D721Med (cell line): ENCODE results near the gene FAM181A.

Experiments
- DNase-seq: peaks from one replicate; pipeline ENCODE4 v3.0.0; 2011; ENCODE audit warnings: low spot score; ENCODE audit not compliant: insufficient read length
- FAIRE-seq: peaks from 2 replicates; lab custom pipeline; 2011; peaks lifted over from hg19 to GRCh38; lab: Jason Lieb, UNC
- TF ChIP-seq, protein P1 (sequence below): IDR thresholded peaks from 2 replicates; pipeline ENCODE4 v1.5.1; 2012; ENCODE audit warnings: mild to moderate bottlenecking, control low read depth; ENCODE audit not compliant: insufficient read depth; ENCODE audit errors: missing control alignments

FAM181A gene

DNA sequence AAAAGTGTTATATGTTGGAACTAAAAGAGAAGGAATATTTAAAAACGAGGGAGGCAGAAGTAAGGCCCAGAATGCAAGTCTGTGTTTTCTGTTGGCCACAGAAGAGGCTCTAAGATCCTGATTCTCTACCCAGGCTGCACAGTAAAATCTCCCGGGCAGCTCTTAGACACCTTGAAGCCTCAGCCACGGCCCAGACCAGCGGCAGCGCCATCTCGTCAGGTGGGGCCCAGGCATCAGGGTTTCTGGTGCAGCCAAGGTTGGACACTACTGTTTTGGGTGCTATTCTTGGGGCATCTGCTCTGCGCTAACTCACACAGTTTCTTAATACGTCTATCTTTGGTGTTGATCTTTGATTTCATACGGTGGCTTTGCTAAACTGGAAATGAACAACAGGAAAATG is 16.8 kb downstream of the FAM181A start:
- FAIRE-seq (no peak), DNase-seq (no peak)
- TF ChIP-seq, protein P1, sequence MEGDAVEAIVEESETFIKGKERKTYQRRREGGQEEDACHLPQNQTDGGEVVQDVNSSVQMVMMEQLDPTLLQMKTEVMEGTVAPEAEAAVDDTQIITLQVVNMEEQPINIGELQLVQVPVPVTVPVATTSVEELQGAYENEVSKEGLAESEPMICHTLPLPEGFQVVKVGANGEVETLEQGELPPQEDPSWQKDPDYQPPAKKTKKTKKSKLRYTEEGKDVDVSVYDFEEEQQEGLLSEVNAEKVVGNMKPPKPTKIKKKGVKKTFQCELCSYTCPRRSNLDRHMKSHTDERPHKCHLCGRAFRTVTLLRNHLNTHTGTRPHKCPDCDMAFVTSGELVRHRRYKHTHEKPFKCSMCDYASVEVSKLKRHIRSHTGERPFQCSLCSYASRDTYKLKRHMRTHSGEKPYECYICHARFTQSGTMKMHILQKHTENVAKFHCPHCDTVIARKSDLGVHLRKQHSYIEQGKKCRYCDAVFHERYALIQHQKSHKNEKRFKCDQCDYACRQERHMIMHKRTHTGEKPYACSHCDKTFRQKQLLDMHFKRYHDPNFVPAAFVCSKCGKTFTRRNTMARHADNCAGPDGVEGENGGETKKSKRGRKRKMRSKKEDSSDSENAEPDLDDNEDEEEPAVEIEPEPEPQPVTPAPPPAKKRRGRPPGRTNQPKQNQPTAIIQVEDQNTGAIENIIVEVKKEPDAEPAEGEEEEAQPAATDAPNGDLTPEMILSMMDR = no peak

DNA sequence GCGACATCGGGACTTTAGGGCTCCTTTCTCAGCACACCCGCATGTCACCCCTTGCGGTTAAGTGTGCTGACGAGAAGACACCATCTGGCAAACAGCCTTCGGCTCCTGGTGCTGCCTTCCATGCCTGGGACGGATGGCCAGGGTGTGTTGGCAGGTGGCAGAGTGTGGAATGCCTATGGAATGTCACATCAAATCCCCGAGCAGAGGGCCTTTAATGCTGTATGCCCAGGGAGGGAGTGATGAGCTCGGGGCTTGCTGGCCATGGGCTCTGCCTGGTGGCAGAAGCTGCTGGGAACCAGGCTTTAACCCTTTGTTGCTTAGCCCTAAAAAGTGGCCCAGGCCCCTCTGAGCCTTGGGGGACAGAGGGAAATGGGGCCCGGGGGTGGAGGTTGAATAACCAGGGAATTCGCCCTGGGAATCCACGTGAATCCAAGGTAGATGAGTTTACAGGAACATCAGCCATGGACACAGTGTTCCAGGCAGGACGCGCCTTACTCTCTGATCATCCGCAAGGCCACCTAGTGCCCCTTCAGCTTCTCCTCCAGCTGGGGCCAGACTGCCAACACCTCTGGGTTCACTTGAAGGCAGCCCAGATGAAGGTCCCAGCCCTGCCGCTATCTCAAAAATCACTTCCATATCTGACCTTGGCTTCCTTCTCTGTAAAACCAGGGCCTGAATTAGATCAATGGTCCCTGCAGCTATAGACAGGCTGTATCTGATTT is 17.4 kb downstream of the FAM181A start:
- DNase-seq (no peak), FAIRE-seq (no peak)
- TF ChIP-seq, protein P1 = no peak

DNA sequence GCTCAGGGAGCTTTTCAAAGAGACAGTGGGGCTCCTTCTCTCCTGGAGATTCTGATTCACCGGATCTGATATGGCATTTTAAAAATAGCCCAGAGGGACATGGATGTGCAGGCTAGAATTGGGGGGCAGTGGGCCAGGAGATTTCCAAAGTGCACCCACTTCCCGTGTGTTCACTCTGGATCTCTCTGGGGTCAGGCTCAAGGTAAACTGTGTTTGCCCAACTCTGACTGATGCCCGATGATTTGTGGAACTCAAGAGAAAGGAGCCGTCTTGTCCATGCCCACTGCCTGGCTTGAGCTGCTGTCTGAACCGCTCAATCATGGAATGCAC is 17.9 kb downstream of the FAM181A start:
- FAIRE-seq (no peak), DNase-seq (no peak)
- TF ChIP-seq, protein P1 = no peak

DNA sequence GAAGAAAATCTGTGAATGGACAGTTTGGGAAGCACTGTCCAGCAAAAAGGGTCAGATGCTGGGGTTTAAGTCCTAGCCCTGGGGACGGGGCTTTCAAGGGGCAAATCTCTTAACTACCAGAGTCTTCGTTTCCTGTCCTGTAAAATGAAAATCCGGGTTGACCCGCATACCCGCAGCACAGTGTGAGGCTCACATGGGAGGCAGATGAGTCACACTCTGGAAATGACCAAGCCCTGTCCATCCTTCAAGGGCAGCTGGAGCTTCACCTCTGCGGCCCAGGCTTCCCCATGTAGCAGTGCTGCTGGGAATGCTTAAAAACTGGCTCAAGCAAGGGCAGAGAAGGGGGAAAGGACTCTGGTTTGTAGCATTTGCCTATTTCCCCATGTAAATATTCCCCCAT is 19.0 kb downstream of the FAM181A start:
- DNase-seq = no peak
- no peak for FAIRE-seq
- TF ChIP-seq, protein P1 = no peak

DNA sequence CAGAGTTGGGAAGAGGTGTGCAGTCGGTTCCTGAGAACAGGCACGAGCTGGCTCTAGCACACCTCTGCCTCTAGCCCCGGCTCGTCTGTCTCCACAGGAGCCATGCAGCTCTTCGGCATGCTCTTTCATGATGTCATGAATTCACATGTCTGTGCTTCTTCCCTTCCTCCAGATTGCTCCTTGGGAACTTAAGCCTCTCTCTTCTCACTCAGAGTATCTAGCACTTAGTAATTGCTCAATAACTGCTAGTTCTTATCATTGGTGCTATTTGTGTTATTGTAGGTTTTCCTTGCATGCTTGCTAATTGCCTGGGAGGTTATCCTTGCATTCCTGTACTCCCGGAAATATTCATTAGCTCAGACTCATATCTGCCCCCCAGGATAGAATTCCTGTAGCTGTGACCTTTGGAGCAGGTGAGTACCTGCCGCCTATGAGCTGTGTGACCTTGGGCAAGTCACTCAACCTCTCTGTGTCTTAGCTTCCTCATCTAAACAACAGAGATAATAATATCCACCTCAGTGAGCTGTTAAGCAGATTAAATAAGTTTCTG is 19.5 kb downstream of the FAM181A start:
- no peak for FAIRE-seq
- TF ChIP-seq, protein P1 = no peak
- DNase-seq = no peak

DNA sequence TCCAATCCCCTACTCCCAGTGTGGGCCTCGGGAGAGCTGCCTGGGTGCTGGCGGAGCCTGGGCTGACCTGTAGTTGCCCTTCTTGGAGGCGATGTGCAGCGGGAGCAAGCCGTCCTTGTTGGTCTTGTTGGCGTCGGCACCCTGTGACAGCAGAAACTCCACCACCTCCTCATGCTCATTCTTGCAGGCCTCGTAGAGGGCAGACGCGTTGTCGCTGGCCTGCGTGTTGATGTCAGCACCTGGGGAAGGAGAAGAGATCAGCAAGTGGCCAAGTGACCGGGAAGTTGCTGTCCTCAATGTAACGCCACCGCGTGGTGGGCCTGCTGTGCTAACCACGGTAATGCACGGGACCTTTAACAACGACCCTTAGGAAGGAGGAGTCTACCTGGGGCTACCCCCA is 20.1 kb downstream of the FAM181A start:
- TF ChIP-seq, protein P1 = no peak
- DNase-seq (no peak), FAIRE-seq (no peak)

DNA sequence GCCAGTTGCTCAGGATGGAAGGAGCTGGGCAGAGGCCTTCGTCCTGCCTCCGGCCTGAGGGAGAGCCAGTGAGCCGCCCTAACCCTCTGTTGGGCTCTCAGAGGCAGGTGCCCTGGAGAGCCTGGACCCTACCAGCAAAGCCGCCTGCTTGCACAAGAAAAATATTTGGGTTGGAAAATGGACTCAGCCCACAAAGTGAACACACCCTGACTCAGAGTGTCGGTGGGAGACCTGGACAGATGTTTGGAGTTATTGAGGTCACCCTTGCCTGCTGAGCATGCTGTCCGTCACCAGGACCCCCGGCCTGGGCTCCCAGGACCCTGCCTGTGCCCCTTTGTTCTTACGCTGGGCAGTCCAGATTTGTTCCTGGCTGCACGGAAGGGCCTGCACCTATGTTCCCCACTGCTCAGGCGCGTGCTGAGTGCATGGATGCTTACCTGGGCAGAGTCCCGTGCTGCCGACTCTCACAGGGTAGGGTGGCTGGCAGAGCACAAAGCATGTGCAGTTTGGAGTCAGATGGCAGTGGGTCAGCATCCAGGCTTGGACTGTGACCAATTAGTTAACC is 22.4 kb downstream of the FAM181A start:
- DNase-seq (no peak), FAIRE-seq (no peak)
- TF ChIP-seq, protein P1 = no peak
